Fibroblast of the aortic adventitia (primary cell): ENCODE results near the gene GRIN3A. TPM values are rescaled to one million over a fixed set of nuclear protein-coding genes. Genes with fewer than 3 reads are reported as not detected.

Experiments used
- DNase-seq: peaks from one replicate; pipeline ENCODE4 v3.0.0-alpha.2; 2010; ENCODE audit warnings: low read depth
- H3K4me3 ChIP-seq: 2 replicates; pipeline ENCODE4 v1.5.1; 2011; ENCODE audit warnings: low read depth, mild to moderate bottlenecking, control low read depth, low read length, moderate library complexity
- total RNA-seq: library from RNA; depleted of rRNA; stranded (reverse); fragments of >200 nt; gene quantifications from 2 replicates; pipeline ENCODE4 v1.2.3, GENCODE V29; 2012; ENCODE audit warnings: low replicate concordance
- TF ChIP-seq, protein P1 (sequence below): IDR thresholded peaks from 2 replicates; pipeline ENCODE4 v1.5.1; 2011; ENCODE audit warnings: mild to moderate bottlenecking, low read length, control low read depth, inconsistent platforms; ENCODE audit not compliant: insufficient read depth

Gene GRIN3A
- total RNA-seq, 1 donor = 0.09 TPM

DNA sequence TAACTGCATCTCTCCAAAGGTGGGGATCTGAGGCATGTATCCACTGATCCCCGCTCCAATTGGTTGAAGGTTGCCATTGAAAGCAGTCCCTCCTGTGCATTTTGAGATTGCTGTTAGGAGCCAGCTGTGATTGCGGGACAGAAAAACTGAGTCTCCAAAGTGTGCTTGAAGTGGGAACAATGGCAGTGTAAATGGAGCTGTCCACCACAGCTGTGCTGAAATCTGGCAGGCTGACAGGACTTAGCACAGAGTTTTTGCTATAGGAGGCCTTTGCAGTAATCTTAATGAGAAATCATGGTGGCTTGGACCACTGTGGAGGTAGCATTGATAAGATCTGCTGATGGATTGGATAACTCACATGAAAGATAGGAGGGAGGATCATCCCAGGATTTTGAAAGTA, 201.5 kb downstream of the GRIN3A start:
- peak; percentile 43 for DNase-seq
- TF ChIP-seq, protein P1, sequence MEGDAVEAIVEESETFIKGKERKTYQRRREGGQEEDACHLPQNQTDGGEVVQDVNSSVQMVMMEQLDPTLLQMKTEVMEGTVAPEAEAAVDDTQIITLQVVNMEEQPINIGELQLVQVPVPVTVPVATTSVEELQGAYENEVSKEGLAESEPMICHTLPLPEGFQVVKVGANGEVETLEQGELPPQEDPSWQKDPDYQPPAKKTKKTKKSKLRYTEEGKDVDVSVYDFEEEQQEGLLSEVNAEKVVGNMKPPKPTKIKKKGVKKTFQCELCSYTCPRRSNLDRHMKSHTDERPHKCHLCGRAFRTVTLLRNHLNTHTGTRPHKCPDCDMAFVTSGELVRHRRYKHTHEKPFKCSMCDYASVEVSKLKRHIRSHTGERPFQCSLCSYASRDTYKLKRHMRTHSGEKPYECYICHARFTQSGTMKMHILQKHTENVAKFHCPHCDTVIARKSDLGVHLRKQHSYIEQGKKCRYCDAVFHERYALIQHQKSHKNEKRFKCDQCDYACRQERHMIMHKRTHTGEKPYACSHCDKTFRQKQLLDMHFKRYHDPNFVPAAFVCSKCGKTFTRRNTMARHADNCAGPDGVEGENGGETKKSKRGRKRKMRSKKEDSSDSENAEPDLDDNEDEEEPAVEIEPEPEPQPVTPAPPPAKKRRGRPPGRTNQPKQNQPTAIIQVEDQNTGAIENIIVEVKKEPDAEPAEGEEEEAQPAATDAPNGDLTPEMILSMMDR = no peak
- no peak overlapping the region for H3K4me3 ChIP-seq

DNA sequence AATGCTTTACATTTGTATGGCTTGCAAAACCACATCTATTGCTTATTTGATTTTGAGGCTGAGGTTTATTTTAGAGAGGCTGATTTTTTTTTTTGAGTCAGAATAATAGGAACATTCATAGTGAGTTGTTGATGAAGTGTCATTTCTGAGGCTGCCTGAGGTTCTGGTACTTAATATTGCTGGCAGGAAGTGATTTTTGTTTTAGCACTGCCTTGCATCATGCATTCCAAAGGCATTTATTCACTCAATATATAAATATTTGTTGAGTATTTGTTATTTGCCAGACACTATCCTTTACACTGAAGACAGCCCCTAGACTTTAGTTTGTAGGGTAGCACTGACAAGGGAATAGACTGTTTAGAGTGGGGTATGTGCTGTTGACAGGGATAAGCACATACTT, 202.1 kb downstream of the GRIN3A start:
- peak; percentile 29 for DNase-seq
- TF ChIP-seq, protein P1 = no peak

DNA sequence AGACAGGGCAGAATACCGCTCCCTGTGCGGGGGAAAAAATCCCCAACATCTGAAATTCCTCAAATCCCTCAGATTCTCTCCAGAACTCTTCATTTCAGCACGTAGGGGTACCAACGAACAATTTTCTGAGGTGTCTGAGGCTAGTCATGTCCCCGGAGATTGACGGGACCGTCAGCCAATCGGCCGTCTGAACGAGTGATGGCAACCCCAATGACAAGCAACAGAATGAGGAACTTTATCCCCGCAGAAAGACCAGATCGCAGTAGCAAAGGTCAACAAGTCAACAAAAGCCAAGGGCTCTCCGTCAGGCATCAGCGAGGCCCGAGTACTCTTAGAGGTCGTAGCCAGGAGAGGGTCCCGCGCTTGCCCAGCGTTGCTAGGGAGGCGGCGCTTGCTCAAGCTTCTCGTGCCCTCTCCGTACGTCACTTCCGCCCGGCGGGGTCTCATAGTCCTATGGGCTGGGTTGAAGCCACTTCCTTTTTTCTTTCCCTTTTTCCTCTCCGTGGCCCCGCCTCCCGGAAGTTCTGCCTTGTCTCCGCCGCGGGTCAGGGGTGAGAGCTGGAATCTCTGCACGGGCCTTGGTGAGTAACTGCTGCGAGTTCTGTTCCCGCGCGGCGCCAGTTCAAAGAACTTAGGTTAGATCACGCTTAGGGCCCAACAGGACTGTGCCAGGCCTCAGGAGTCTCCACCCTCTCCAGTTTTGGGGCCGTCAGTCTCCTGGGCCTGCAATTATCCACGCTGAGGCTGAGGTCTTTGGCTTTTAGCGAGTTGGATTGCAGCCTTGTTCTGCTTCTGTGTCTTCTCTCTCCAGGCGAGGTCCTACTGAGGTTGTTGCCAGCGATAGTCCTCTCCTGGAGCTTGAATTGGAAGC, 204.9 kb downstream of the GRIN3A start, which contains the start of gene RNF20:
TSS of gene RNF20 (plus strand) at position 520 of the 871 bp plus-strand sequence. CDS start 1,571 bp downstream, outside the sequence.
- peak within 1 kb of the TSS; percentile 98 for H3K4me3 ChIP-seq
- DNase-seq = peak; percentile 99
- TF ChIP-seq, protein P1 = no peak

More for the DNA sequence above, 202.1 kb downstream of the GRIN3A start:
- H3K4me3 ChIP-seq = no peak overlapping the region

DNA sequence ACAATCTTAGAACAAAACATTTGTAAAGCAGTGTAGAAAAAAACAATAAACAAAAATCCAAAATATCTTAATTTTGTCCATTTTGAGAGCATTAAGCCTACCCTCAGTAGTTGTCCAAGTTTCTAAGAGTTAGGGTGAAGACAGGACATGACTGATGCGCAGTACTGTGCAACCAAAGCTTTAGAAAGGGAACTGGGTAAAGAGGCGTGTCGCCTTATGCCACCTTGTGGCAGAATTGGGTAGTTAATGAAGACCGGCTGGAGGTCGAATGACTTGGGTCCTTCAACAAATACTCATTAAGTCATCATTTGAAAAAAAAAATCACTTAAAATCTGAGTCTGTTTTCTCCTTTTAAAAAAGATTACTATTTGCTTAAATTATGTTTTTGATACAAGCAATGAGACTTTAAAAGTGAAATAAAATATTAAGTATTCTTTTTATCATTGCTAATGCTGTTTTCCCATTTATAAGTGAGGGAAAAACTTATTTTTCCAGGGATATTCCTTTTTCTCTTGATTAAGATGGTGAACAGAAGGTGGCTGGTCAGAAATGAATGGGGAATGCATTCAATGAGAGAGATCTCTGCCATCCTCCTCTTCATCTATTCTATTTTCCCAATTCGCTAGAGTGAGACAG, 208.3 kb downstream of the GRIN3A start:
- no peak overlapping the region for H3K4me3 ChIP-seq
- TF ChIP-seq, protein P1 = peak; percentile 83
- DNase-seq = peak; percentile 82

DNA sequence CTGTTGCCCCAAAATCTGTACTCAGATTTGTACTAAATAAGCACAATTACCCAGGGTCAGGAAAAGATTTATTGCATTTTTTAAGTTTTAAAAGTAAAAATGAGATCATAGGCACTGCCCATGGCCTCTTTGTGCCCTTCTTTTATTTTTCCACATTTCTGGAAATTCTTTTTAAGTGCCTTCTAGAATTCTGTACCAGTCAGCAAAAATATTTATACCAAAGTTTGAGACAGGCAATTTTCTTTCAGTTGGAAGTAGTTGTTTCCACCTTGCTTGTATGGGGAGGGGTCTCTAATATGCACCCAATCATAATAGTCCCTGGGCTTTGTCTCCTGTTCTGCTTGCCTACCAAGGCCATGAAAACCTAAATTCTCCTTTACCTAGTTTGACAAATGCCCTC, 210.4 kb downstream of the GRIN3A start:
- DNase-seq = no peak
- TF ChIP-seq, protein P1 = no peak
- no peak overlapping the region for H3K4me3 ChIP-seq

DNA sequence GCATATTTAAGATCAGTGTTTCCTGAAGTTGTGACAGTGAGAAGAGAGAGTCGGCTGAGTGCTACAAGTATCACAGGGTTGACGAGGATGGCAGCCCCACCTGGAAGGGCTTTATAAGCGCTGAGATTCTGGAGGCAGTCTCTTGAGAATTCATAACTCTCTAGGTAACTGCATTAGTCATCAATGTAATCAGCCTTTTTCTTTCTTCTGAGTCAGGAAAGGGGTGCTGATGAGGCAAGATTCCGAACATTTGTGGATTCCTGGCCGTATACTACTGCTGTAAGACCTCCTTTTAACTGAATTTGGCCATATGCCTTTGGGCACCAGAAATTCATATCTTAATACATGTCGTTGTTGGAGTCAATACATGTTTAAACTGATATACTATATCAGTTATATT, 211.4 kb downstream of the GRIN3A start:
- peak; percentile 11 for DNase-seq
- no peak overlapping the region for H3K4me3 ChIP-seq
- TF ChIP-seq, protein P1 = no peak
